PFSK-1 (cell line): Measurements from ENCODE around the gene DLST.

ENCODE experiments used
- FOXP2 ChIP-seq: optimal IDR thresholded peaks from 2 replicates; pipeline ENCODE3; 2011; ENCODE audit warnings: borderline replicate concordance, control low read depth, inconsistent platforms; ENCODE audit not compliant: insufficient read depth; ENCODE audit errors: extremely low read length, extremely low read depth
- POLR2AphosphoS5 ChIP-seq: IDR thresholded peaks from 2 replicates; pipeline ENCODE4 v1.6.1; 2012; ENCODE audit warnings: low read depth, mild to moderate bottlenecking, control low read depth, low read length, moderate library complexity
- REST ChIP-seq, 2 experiments: IDR thresholded peaks; 2 replicates each; pipeline versions ENCODE4 v1.6.1 to v1.8.0; 2011 to 2012; ENCODE audit warnings: low read depth in 2 of 2, low read length in 2 of 2, control low read depth in 1 of 2, inconsistent platforms in 1 of 2, mild to moderate bottlenecking in 1 of 2, moderate library complexity in 1 of 2; ENCODE audit not compliant: insufficient read depth in 1 of 2
- SIN3A ChIP-seq: IDR thresholded peaks from 2 replicates; pipeline ENCODE4 v1.6.1; 2012; ENCODE audit warnings: mild to moderate bottlenecking, low read length, moderate library complexity, borderline replicate concordance; ENCODE audit not compliant: insufficient read depth
- TAF1 ChIP-seq: IDR thresholded peaks from 2 replicates; pipeline ENCODE4 v1.6.1; 2012; ENCODE audit warnings: low read length, control low read depth, borderline replicate concordance; ENCODE audit not compliant: insufficient read depth

GRCh38 chr14:74875204-74875603 lies 6.5 kb upstream of the DLST start:
- TF ChIP-seq SIN3A: no peak
- TF ChIP-seq TAF1: no peak
- no peak for TF ChIP-seq POLR2AphosphoS5
- no peak for TF ChIP-seq REST (IDR thresholded peaks at IDR 0.05; ENCODE audit: insufficient read depth in 1 of 2, low read depth in 2 of 2, low read length in 2 of 2)
- TF ChIP-seq FOXP2: no peak
